VCaP (cell line): ENCODE results near the gene LRRC14B.
"Not testable (repeated sequence)": the region's sequence is repeated elsewhere in the genome, so short reads cannot be mapped to it uniquely, and the experiment has no call there.

Experiments
- H3K27ac ChIP-seq: fragments of 450-650 bp; 2 replicates; pipeline ENCODE4 v1.5.1; 2017
- TF ChIP-seq, protein P1 (sequence below): fragments of 450-650 bp; conservative IDR thresholded peaks from 2 replicates; pipeline ENCODE4 v1.5.1; 2017; ENCODE audit warnings: mild to moderate bottlenecking, moderate library complexity

LRRC14B gene

DNA sequence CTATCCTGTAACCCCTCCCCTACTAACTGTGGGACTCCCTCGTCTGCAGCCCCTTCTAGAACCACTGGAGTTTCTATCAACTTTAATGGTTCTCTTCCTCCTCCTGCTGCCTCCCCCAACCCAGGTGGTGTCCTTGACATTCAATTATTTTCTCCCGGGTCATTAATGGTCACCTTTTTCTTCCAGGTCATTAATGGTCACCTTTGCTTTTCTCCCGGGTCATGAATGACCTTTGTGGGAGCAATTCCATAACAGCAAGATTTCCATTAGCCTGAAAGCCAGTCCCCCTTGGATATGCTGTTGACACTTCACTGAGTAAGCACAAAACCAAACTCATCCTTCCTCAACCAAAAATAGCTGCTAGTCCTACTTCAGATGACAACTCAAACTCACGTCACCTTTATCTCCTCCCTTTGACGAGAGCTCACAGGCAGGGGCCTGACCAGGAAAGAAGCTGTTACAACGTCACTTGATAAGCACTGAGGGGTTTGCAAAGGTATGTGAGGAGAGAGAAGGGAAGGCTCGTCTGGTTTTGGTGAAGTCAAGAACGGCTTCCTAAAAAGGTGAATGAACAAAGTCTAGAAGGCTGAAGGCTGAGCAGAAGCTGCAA, 15.7 kb downstream of the LRRC14B start:
- H3K27ac ChIP-seq: no peak overlapping the region
- TF ChIP-seq, protein P1, sequence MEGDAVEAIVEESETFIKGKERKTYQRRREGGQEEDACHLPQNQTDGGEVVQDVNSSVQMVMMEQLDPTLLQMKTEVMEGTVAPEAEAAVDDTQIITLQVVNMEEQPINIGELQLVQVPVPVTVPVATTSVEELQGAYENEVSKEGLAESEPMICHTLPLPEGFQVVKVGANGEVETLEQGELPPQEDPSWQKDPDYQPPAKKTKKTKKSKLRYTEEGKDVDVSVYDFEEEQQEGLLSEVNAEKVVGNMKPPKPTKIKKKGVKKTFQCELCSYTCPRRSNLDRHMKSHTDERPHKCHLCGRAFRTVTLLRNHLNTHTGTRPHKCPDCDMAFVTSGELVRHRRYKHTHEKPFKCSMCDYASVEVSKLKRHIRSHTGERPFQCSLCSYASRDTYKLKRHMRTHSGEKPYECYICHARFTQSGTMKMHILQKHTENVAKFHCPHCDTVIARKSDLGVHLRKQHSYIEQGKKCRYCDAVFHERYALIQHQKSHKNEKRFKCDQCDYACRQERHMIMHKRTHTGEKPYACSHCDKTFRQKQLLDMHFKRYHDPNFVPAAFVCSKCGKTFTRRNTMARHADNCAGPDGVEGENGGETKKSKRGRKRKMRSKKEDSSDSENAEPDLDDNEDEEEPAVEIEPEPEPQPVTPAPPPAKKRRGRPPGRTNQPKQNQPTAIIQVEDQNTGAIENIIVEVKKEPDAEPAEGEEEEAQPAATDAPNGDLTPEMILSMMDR: no peak

DNA sequence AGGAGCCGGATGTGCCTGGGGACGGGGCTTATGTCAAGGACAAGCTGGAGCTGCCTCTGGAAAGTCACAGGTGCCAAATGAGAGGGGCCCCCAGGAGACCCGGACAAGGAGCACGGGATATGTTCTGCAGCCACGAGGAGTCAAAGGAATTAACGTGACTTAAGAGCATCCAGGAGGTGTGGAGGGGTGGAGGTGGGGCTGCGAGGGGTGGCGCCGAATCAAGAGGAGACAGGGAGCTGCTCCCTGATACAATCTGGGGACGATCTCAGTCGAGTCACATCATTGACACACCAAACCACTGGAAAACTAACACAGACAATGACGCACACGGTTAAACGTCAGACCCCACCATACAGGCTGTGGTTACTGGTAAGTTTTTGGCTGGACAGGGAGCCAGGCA, 16.3 kb downstream of the LRRC14B start:
- H3K27ac ChIP-seq: no peak overlapping the region
- TF ChIP-seq, protein P1: no peak

DNA sequence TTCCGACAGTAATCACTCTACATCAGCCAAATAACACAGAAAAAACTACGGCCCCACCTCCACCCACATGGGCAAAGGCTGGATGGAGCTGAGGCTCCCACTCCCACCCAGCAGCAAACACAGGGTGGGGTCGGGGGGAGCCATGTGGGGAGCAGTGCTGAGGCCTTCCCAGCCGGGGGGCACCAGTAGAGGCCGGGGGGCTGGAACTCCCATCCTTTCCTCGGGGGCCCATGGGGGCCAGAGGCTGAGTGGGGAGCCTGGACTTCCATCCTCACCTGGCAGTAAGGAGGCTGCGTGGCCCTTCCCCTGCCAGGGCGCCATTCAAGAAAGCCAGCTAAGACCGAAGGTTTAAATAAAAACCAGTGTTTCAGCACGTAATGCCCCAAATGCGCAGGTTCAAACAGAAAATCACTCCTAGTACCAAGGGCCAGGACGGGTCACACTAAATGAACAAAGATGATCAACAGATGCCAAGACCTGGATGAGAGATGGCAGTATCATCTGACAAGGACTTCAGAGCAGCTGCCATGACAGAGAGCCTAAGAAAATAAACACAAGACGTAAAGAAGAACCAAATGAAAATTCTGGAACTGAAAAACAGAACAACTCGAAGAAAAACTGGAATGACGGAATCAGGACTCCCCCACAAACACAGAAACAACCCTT, 17.3 kb downstream of the LRRC14B start:
- TF ChIP-seq, protein P1: no peak
- H3K27ac ChIP-seq: no peak overlapping the region

DNA sequence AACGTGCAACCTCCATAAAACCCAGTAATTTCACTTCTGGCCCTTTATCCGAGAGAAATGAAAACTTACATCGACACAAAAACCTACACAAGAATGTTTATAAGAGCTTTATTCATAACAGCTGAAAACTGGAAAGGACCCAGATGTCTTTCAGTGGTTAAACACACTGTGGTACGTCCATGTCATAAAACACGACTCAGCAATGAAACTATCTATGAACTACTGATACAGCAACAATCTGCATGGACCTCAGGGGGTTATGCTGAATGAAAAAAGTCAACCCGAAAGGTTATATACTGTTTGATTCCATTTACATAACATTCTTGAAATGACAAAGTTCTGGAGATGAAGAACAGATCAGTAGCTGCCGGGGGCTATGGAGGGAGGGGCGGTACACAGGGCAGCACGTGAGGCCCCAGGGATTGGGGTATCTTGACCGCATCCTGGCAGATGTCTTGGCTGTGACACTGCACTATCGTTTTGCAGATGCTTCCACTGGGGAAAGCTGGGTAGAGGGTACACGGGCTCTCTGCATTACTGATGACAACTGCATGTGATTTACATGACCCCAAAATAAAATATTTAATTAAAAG, 22.6 kb downstream of the LRRC14B start:
- no peak overlapping the region for H3K27ac ChIP-seq
- TF ChIP-seq, protein P1: no peak

DNA sequence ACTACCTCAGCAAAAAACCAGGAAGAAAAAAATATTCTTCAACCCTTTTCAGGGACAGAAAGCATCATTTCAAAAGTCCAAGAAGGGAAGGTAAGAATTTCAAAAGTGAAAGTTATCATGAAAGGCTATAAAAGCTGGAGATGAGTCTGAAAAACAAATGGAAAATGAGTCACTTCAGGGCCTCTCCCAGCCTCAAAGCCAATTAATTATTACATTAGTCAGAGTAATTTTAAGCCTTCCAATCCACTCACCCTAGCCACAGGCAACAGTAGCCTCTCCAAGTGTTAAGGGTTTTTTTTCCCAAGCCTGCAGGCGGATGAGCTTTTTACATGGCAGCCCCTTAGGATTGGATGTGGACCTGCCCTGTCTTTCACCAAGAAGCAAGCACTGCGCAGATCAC, 24.0 kb downstream of the LRRC14B start:
- H3K27ac ChIP-seq: not testable (repeated sequence)

DNA sequence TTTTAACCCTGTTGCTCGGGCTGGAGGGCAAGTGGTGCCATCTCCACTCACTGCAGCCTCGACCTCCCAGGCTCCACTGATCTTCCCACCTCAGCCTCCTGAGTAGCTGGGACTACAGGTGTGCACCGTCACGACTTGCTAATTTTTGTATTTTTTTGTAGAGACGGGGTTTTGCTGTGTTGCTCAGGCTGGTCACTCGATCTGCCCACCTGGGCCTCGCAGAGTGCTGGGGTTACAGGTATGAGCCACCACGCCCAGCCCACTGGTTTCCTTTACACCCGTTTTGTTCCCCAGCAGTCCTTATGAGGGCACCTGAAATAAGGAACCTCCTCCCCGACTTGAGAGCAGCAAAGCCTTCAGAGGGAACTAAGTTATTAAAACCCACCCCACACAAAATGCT, 24.8 kb downstream of the LRRC14B start:
- H3K27ac ChIP-seq: not testable (repeated sequence)

DNA sequence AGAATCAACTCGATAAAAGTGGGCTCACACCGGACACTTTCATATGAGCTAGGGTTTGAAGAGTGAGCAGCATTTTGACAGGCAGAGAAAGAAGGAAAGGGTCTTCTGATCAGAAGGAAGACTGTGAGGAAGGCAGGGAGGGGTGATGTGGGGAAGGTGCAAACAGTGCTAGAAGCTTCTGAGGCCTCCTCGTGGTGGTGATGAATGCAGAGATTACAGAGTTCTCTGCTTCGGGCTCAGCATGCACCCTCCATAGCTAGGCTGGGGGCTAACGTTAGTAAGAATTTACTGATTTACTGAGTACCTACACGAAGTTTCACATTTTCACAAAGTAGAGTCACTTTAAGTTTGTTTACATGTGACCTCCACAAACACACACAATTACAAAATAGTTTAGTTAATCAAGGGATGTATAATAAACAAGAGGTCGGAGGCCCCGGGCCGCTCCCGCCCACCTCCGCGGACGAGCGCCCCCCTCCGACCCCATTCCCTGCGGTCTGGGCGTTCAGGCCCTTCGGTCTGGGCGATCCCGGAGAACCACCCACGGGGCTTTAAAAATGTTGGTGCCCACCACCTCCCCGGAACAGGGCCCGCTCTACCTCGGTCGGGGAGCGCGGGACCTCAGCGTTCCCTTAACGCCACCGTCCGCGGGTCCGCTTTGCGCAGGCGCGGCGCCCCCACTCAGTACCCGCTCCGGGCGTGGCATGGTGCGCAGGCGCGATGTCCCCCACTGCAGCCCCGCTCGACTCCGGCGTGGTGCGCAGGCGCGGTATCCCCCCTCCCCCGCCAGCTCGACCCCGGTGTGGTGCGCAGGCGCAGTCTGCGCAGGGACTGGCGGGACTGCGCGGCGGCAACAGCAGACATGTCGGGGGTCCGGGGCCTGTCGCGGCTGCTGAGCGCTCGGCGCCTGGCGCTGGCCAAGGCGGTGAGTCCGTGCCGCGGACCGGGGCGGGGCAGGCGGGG, 26.5 kb downstream of the LRRC14B start, which contains the start of the genes CCDC127 and SDHA:
CCDC127 (minus strand) TSS at position 660 of the 963 bp plus-strand sequence. CDS start 1,304 bp downstream, outside the sequence.
SDHA (plus strand) TSS at position 827 of the 963 bp plus-strand sequence; CDS start at position 863, 36 bp downstream.
- H3K27ac ChIP-seq: peak within 1 kb of the TSS; percentile 81
- TF ChIP-seq, protein P1: peak; percentile 48
